ENCODE data around the gene CNTN5. TPM values are rescaled to one million over a fixed set of nuclear protein-coding genes. Genes with fewer than 3 reads are reported as not detected.

Gene CNTN5
- total and polyA plus RNA-seq, 10 of the 15 experiments (the other 5 are each of a cell fraction or from before 2014, with no cell fraction given) = 0.01 TPM; not detected in 9

- TF ChIP-seq, protein P1, sequence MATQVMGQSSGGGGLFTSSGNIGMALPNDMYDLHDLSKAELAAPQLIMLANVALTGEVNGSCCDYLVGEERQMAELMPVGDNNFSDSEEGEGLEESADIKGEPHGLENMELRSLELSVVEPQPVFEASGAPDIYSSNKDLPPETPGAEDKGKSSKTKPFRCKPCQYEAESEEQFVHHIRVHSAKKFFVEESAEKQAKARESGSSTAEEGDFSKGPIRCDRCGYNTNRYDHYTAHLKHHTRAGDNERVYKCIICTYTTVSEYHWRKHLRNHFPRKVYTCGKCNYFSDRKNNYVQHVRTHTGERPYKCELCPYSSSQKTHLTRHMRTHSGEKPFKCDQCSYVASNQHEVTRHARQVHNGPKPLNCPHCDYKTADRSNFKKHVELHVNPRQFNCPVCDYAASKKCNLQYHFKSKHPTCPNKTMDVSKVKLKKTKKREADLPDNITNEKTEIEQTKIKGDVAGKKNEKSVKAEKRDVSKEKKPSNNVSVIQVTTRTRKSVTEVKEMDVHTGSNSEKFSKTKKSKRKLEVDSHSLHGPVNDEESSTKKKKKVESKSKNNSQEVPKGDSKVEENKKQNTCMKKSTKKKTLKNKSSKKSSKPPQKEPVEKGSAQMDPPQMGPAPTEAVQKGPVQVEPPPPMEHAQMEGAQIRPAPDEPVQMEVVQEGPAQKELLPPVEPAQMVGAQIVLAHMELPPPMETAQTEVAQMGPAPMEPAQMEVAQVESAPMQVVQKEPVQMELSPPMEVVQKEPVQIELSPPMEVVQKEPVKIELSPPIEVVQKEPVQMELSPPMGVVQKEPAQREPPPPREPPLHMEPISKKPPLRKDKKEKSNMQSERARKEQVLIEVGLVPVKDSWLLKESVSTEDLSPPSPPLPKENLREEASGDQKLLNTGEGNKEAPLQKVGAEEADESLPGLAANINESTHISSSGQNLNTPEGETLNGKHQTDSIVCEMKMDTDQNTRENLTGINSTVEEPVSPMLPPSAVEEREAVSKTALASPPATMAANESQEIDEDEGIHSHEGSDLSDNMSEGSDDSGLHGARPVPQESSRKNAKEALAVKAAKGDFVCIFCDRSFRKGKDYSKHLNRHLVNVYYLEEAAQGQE (IDR thresholded peaks at IDR 0.05; ENCODE audit: low read depth, low read length) = no peak
- no peak for TF ChIP-seq IRF4 (IDR thresholded peaks at IDR 0.05; ENCODE audit: low read depth, low read length)
- no peak for TF ChIP-seq CHD1 (IDR thresholded peaks at IDR 0.05; ENCODE audit: low read depth, low read length)
- no peak for TF ChIP-seq NFXL1 (IDR thresholded peaks at IDR 0.05; ENCODE audit: borderline replicate concordance)
- no peak for TF ChIP-seq EED (IDR thresholded peaks at IDR 0.05; ENCODE audit: low read depth)
- TF ChIP-seq, protein P2, sequence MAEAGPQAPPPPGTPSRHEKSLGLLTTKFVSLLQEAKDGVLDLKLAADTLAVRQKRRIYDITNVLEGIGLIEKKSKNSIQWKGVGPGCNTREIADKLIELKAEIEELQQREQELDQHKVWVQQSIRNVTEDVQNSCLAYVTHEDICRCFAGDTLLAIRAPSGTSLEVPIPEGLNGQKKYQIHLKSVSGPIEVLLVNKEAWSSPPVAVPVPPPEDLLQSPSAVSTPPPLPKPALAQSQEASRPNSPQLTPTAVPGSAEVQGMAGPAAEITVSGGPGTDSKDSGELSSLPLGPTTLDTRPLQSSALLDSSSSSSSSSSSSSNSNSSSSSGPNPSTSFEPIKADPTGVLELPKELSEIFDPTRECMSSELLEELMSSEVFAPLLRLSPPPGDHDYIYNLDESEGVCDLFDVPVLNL (IDR thresholded peaks at IDR 0.05; ENCODE audit: low read depth, low read length) = no peak
These were observed 1296.2 kb downstream of the CNTN5 start (continued) for GRCh38 chr11:100316952-100317351.

GRCh38 chr11:100319691-100320090 is 1298.9 kb downstream of the CNTN5 start:
- H3K36me3 ChIP-seq (ENCODE audit: control insufficient read depth in 2 of 2, insufficient read depth in 2 of 2, low read length in 1 of 2) = no peaks in the 10 kb centered on the region
- no peaks in the 10 kb centered on the region for H3K4me1 ChIP-seq (ENCODE audit: control insufficient read depth, insufficient read depth, low read length)
- H3K4me3 ChIP-seq = no peak overlapping the region
- no peaks in the 10 kb centered on the region for H3K27me3 ChIP-seq (replicated peaks in 1 of 2; ENCODE audit: control insufficient read depth in 2 of 2, insufficient read depth in 2 of 2, low read length in 1 of 2)
- WGBS (ENCODE audit: insufficient coverage, insufficient replicate concordance, low lambda C conversion rate, missing lambda C conversion rate) = 1% methylated on average over 3 of the region's 3 CpGs
- H4K20me1 ChIP-seq (ENCODE audit: control insufficient read depth, insufficient read depth) = no peaks in the 10 kb centered on the region
- H3K9me3 ChIP-seq (replicated peaks; ENCODE audit: control insufficient read depth, insufficient read depth, low read length) = no peaks in the 10 kb centered on the region
- H3K79me2 ChIP-seq (ENCODE audit: control insufficient read depth, insufficient read depth, low read length) = no peaks in the 10 kb centered on the region
- H3K9ac ChIP-seq (ENCODE audit: control insufficient read depth, insufficient read depth, low read length) = no peak overlapping the region
- RAD21 ChIA-PET (ENCODE audit: unreplicated experiment) = no interaction called here
- no peak overlapping the region for H3K4me2 ChIP-seq (ENCODE audit: control insufficient read depth, insufficient read depth)
- in situ Hi-C loops (cut with MboI) = no loop called here
- H2AFZ ChIP-seq (ENCODE audit: control insufficient read depth, low read depth, low read length) = no peak overlapping the region
- DNase-seq (ENCODE audit: low read depth, low spot score) (no peak), FAIRE-seq (no peak), ATAC-seq (no peak)
- CTCF ChIA-PET = no interaction called here
- SMC1A ChIA-PET (ENCODE audit: uncharacterized antibody, unreplicated experiment) = no interaction called here
- no TSS peak for BruUV-seq (replicated peaks)
- intact Hi-C loops (cut with micrococcal nuclease; ENCODE audit: unreplicated experiment) = no loop called here
- no peak overlapping the region for H3K27ac ChIP-seq (ENCODE audit: control insufficient read depth, insufficient read depth)
- POLR2A ChIA-PET = no interaction called here
- TF ChIP-seq TBL1XR1 (IDR thresholded peaks at IDR 0.05; ENCODE audit: low read depth, low read length) (no peak), ASH2L (IDR thresholded peaks at IDR 0.05; ENCODE audit: borderline replicate concordance, low read depth) (no peak), GATAD2B (conservative IDR thresholded peaks at IDR 0.05; ENCODE audit: low read depth) (no peak), PRDM15 (CRISPR knock-in tag; IDR thresholded peaks at IDR 0.05) (no peak), RCOR1 (conservative IDR thresholded peaks at IDR 0.05; ENCODE audit: low read depth, low read length) (no peak), CHD2 (IDR thresholded peaks at IDR 0.05; ENCODE audit: borderline replicate concordance, low read depth, low read length) (no peak)
- TF ChIP-seq, protein P3, sequence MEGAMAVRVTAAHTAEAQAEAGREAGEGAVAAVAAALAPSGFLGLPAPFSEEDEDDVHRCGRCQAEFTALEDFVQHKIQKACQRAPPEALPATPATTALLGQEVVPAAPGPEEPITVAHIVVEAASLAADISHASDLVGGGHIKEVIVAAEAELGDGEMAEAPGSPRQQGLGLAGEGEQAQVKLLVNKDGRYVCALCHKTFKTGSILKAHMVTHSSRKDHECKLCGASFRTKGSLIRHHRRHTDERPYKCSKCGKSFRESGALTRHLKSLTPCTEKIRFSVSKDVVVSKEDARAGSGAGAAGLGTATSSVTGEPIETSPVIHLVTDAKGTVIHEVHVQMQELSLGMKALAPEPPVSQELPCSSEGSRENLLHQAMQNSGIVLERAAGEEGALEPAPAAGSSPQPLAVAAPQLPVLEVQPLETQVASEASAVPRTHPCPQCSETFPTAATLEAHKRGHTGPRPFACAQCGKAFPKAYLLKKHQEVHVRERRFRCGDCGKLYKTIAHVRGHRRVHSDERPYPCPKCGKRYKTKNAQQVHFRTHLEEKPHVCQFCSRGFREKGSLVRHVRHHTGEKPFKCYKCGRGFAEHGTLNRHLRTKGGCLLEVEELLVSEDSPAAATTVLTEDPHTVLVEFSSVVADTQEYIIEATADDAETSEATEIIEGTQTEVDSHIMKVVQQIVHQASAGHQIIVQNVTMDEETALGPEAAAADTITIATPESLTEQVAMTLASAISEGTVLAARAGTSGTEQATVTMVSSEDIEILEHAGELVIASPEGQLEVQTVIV (IDR thresholded peaks at IDR 0.05; ENCODE audit: borderline replicate concordance, partially characterized antibody) = no peak
